Osteocyte (in vitro differentiated cells): ENCODE data around the gene FAM118B. TPM values are rescaled to one million over a fixed set of nuclear protein-coding genes. Genes with fewer than 3 reads are reported as not detected.

Experiments used
- DNase-seq: peaks from one replicate; pipeline ENCODE4 v3.0.0; 2021; ENCODE audit warnings: mixed read lengths; ENCODE audit not compliant: unreplicated experiment; ENCODE audit errors: extremely low spot score
- H3K27ac Mint-ChIP-seq: one replicate; pipeline ENCODE4 v1.8.0; 2021; ENCODE audit warnings: mild to moderate bottlenecking, mixed read lengths; ENCODE audit not compliant: unreplicated experiment
- H3K27me3 Mint-ChIP-seq: one replicate; pipeline ENCODE4 v1.8.0; 2021; ENCODE audit warnings: mixed read lengths; ENCODE audit not compliant: unreplicated experiment
- H3K36me3 Mint-ChIP-seq: one replicate; pipeline ENCODE4 v1.8.0; 2021; ENCODE audit warnings: mixed read lengths; ENCODE audit not compliant: unreplicated experiment
- H3K4me1 Mint-ChIP-seq: one replicate; pipeline ENCODE4 v1.8.0; 2021; ENCODE audit warnings: mixed read lengths; ENCODE audit not compliant: unreplicated experiment
- H3K4me3 Mint-ChIP-seq: one replicate; pipeline ENCODE4 v1.8.0; 2021; ENCODE audit warnings: mild to moderate bottlenecking, moderate library complexity, mixed read lengths; ENCODE audit not compliant: unreplicated experiment
- H3K9me3 Mint-ChIP-seq: one replicate; pipeline ENCODE4 v1.8.0; 2021; ENCODE audit warnings: mixed read lengths; ENCODE audit not compliant: unreplicated experiment
- CTCF ChIP-seq: fragments of 200-600 bp; sonication (generic); IDR thresholded peaks from 2 replicates; pipeline ENCODE4 v1.5.0; 2021; ENCODE audit warnings: antibody characterized with exemption, mild to moderate bottlenecking, moderate library complexity
- total RNA-seq: library from RNA; stranded (reverse); gene quantifications from 2 replicates; pipeline ENCODE4 v1.2.1, GENCODE V29; 2021

FAM118B gene
- total RNA-seq, 1 donor from 2014 or later: 23.3 TPM

- Mint-ChIP-seq H3K4me1 (peaks cover 18% of the 10 kb centered on the region), H3K36me3 (peaks cover 14% of the 10 kb centered on the region), H3K27ac (no peak overlapping the region), H3K9me3 (no peaks in the 10 kb centered on the region), H3K27me3 (no peaks in the 10 kb centered on the region), H3K4me3 (no peak overlapping the region)
- TF ChIP-seq CTCF: no peak
- no peak for DNase-seq
These were observed 67.6 kb downstream of the FAM118B start for GRCh38 chr11:126279191-126279590.

- no peak for TF ChIP-seq CTCF
- H3K27ac Mint-ChIP-seq: no peak overlapping the region
These were observed 69.0 kb downstream of the FAM118B start for GRCh38 chr11:126280595-126280994.

GRCh38 chr11:126281245-126281644, 69.7 kb downstream of the FAM118B start:
- H3K9me3 Mint-ChIP-seq: no peaks in the 10 kb centered on the region
- DNase-seq: no peak
- no peaks in the 10 kb centered on the region for H3K27me3 Mint-ChIP-seq
- H3K4me1 Mint-ChIP-seq: peaks cover 30% of the 10 kb centered on the region
- no peak for TF ChIP-seq CTCF
- peaks cover 6% of the 10 kb centered on the region for H3K36me3 Mint-ChIP-seq
- H3K27ac Mint-ChIP-seq: peak overlapping the region; percentile 50
- H3K4me3 Mint-ChIP-seq: peak overlapping the region; percentile 11

More at GRCh38 chr11:126280595-126280994, 69.0 kb downstream of the FAM118B start:
- DNase-seq: no peak
- Mint-ChIP-seq H3K4me1 (peaks cover 30% of the 10 kb centered on the region), H3K36me3 (peaks cover 11% of the 10 kb centered on the region), H3K9me3 (no peaks in the 10 kb centered on the region), H3K27me3 (no peaks in the 10 kb centered on the region), H3K4me3 (no peak overlapping the region)

GRCh38 chr11:126281666-126282175, 70.1 kb downstream of the FAM118B start:
- no peaks in the 10 kb centered on the region for H3K9me3 Mint-ChIP-seq
- DNase-seq: no peak
- H3K4me1 Mint-ChIP-seq: peaks cover 30% of the 10 kb centered on the region
- no peak for TF ChIP-seq CTCF
- peak overlapping the region; percentile 92 for H3K27ac Mint-ChIP-seq
- H3K27me3 Mint-ChIP-seq: no peaks in the 10 kb centered on the region
- peak overlapping the region; percentile 83 for H3K4me3 Mint-ChIP-seq
- peaks cover 6% of the 10 kb centered on the region for H3K36me3 Mint-ChIP-seq

- Mint-ChIP-seq H3K4me1 (peaks cover 30% of the 10 kb centered on the region), H3K27ac (peak overlapping the region; percentile 92), H3K27me3 (no peaks in the 10 kb centered on the region), H3K36me3 (peaks cover 6% of the 10 kb centered on the region), H3K4me3 (peak overlapping the region; percentile 83), H3K9me3 (no peaks in the 10 kb centered on the region)
- TF ChIP-seq CTCF: no peak
- no peak for DNase-seq
These were observed 70.8 kb downstream of the FAM118B start for GRCh38 chr11:126282361-126282735.
